Esophagus muscularis mucosa (tissue), 4 donors: Measurements from ENCODE around the gene MTUS2. TPM values are rescaled to one million over a fixed set of nuclear protein-coding genes. Genes with fewer than 3 reads are reported as not detected.
"Not testable (repeated sequence)": the region's sequence is repeated elsewhere in the genome, so short reads cannot be mapped to it uniquely, and the experiment has no call there.

ENCODE experiments used
- DNase-seq: peaks from one replicate; pipeline ENCODE4 v3.0.0-alpha.2; 2017; ENCODE audit errors: extremely low spot score
- H3K27ac ChIP-seq, 4 donors: fragments of 200-600 bp; sonication (generic); replicated peaks in 1 of 4; 1 replicate in 3 of 4; 2 replicates in 1 of 4; pipeline ENCODE4 v1.5.1; 2016 to 2019; ENCODE audit warnings: mild to moderate bottlenecking in 1 of 4
- H3K27me3 ChIP-seq, 4 donors: fragments of 200-600 bp; sonication (generic); one replicate each; pipeline versions ENCODE4 v1.5.1 to v1.6.0; 2016 to 2019
- H3K36me3 ChIP-seq, 4 donors: fragments of 200-600 bp; sonication (generic); one replicate each; pipeline ENCODE4 v1.5.1; 2016 to 2019
- H3K4me1 ChIP-seq, 4 donors: fragments of 200-600 bp; sonication (generic); one replicate each; pipeline ENCODE4 v1.5.1; 2016 to 2019
- H3K4me3 ChIP-seq, 4 donors: fragments of 200-600 bp; sonication (generic); 1 replicate in 2 of 4; 2 replicates in 2 of 4; pipeline ENCODE4 v1.5.1; 2016 to 2019; ENCODE audit warnings: mild to moderate bottlenecking in 4 of 4, moderate library complexity in 1 of 4
- H3K9me3 ChIP-seq, 4 donors: fragments of 200-600 bp; sonication (generic); 1 replicate in 3 of 4; 2 replicates in 1 of 4; pipeline ENCODE4 v1.5.1; 2016 to 2019
- CTCF ChIP-seq, 3 experiments: fragments of 200-600 bp in 2 of 3; fragments of 450-650 bp in 1 of 3; sonication (generic) in 2 of 3; IDR thresholded peaks; one replicate each; pipeline ENCODE4 v1.5.1; 2017 to 2019; ENCODE audit warnings: antibody characterized with exemption in 3 of 3, mild to moderate bottlenecking in 2 of 3, moderate library complexity in 1 of 3
- EP300 ChIP-seq: sonication (generic); formaldehyde crosslinking; IDR thresholded peaks from one replicate; pipeline ENCODE4 v1.6.1; 2017; ENCODE audit warnings: antibody characterized with exemption
- POLR2A ChIP-seq: fragments of 450-650 bp; IDR thresholded peaks from one replicate; pipeline ENCODE4 v1.6.1; 2017; ENCODE audit warnings: antibody characterized with exemption, moderate library complexity, mild to moderate bottlenecking, low read depth
- POLR2AphosphoS5 ChIP-seq, 2 donors: sonication (generic); formaldehyde crosslinking; IDR thresholded peaks; one replicate each; pipeline ENCODE4 v1.6.1; 2017; ENCODE audit warnings: antibody characterized with exemption in 2 of 2
- WGBS: methylation state at CpG from one replicate; pipeline ENCODE4 v1.1.5; 2018; 5-methylcytosine and 5-hydroxymethylcytosine counted together
- intact Hi-C: fragments of 100-400 bp; cut with DNase I; formaldehyde crosslinking; loops from one replicate; pipeline ENCODE4 v1.15.1; 2023
- total RNA-seq, 4 donors: library from RNA; depleted of rRNA; stranded (reverse); fragments of >200 nt; gene quantifications; one replicate each; pipeline versions ENCODE4 v1.1.0 to v1.2.1, GENCODE V29; 2016

The MTUS2 gene
- total RNA-seq, 4 donors from 2014 or later, result 7.1 to 46.2 (median 12.8) TPM

GRCh38 chr13:29324601-29325000 is 504.5 kb downstream of the MTUS2 start:
- no peaks in the 10 kb centered on the region for H3K9me3 ChIP-seq
- WGBS, result 61% methylated on average over 1 of the region's 1 CpG
- intact Hi-C loops, result no loop called here
- H3K27me3 ChIP-seq, result no peaks in the 10 kb centered on the region
- TF ChIP-seq POLR2AphosphoS5 (IDR thresholded peaks at IDR 0.05) (no peak), EP300 (no peak)
- H3K36me3 ChIP-seq, result no peaks in the 10 kb centered on the region
- DNase-seq, result no peak
- no peak overlapping the region for H3K27ac ChIP-seq
- H3K4me1 ChIP-seq, result no peaks in the 10 kb centered on the region
- no peak overlapping the region for H3K4me3 ChIP-seq

- Histone ChIP-seq H3K9me3 (no peaks in the 10 kb centered on the region), H3K27me3 (no peaks in the 10 kb centered on the region), H3K4me1 (no peaks in the 10 kb centered on the region), H3K36me3 (no peaks in the 10 kb centered on the region), H3K4me3 (no peak overlapping the region), H3K27ac (no peak overlapping the region)
- no peak for DNase-seq
- no peak for TF ChIP-seq CTCF (IDR thresholded peaks at IDR 0.05)
- no peak for TF ChIP-seq EP300
- no peak for TF ChIP-seq POLR2A
- no peak for TF ChIP-seq POLR2AphosphoS5 (IDR thresholded peaks at IDR 0.05)
- WGBS, result 55% methylated on average over 2 of the region's 2 CpGs
- intact Hi-C loops, result no loop called here
Measured at GRCh38 chr13:29328501-29328900, 508.4 kb downstream of the MTUS2 start.

- Histone ChIP-seq H3K4me3 (no peak overlapping the region), H3K27me3 (no peaks in the 10 kb centered on the region), H3K9me3 (no peaks in the 10 kb centered on the region), H3K36me3 (no peaks in the 10 kb centered on the region), H3K4me1 (no peaks in the 10 kb centered on the region), H3K27ac (no peak overlapping the region)
- intact Hi-C loops, result no loop called here
- TF ChIP-seq EP300 (no peak), POLR2AphosphoS5 (IDR thresholded peaks at IDR 0.05) (no peak), POLR2A (no peak), CTCF (IDR thresholded peaks at IDR 0.05) (no peak)
- DNase-seq, result no peak
- WGBS, result 78% methylated on average over 7 of the region's 7 CpGs
Measured at GRCh38 chr13:29336356-29336755, 516.2 kb downstream of the MTUS2 start.

- no peak for DNase-seq
- no peaks in the 10 kb centered on the region for H3K9me3 ChIP-seq
- intact Hi-C loops, result no loop called here
- WGBS, result 94% methylated on average over 36 of the region's 44 CpGs
- H3K4me1 ChIP-seq, result no peaks in the 10 kb centered on the region
- no peak overlapping the region for H3K4me3 ChIP-seq
- H3K27ac ChIP-seq, result no peak overlapping the region
- H3K27me3 ChIP-seq, result no peaks in the 10 kb centered on the region
- TF ChIP-seq EP300 (no peak), POLR2A (no peak), POLR2AphosphoS5 (IDR thresholded peaks at IDR 0.05) (no peak), CTCF (IDR thresholded peaks at IDR 0.05) (no peak)
- H3K36me3 ChIP-seq, result no peaks in the 10 kb centered on the region
Measured at GRCh38 chr13:29339386-29340272, 519.5 kb downstream of the MTUS2 start.

- H3K27me3 ChIP-seq, H3K36me3 ChIP-seq, H3K9me3 ChIP-seq, H3K4me1 ChIP-seq, DNase-seq, H3K4me3 ChIP-seq, H3K27ac ChIP-seq: not testable (repeated sequence)
- 60% methylated on average over 5 of the region's 7 CpGs for WGBS
- intact Hi-C loops, result loop anchor here (5.0 kb wide), 1 partner anchor 134 kb away; no protein-coding TSS in a partner anchor
Measured at GRCh38 chr13:29345860-29346582, 525.9 kb downstream of the MTUS2 start.
